NAMALWA (cell line): ENCODE results near the gene LRRC4.

ENCODE experiments used
- DNase-seq: peaks from one replicate; pipeline ENCODE4 v3.0.0-alpha.2; 2015; ENCODE audit warnings: low spot score

LRRC4 gene

GRCh38 chr7:128005117-128005516 lies 26.1 kb downstream of the LRRC4 start:
- DNase-seq: peak; percentile 69

GRCh38 chr7:128004623-128005022 lies 26.6 kb downstream of the LRRC4 start:
- no peak for DNase-seq

GRCh38 chr7:128003787-128004186 lies 27.4 kb downstream of the LRRC4 start:
- DNase-seq: no peak

GRCh38 chr7:128003167-128003566 lies 28.1 kb downstream of the LRRC4 start:
- DNase-seq: peak; percentile 17

GRCh38 chr7:128000854-128001265 lies 30.4 kb downstream of the LRRC4 start:
- no peak for DNase-seq

GRCh38 chr7:128000048-128000447 lies 31.2 kb downstream of the LRRC4 start:
- DNase-seq: no peak

- DNase-seq: no peak
These were observed 32.6 kb downstream of the LRRC4 start for GRCh38 chr7:127998671-127999070.

- no peak for DNase-seq
These were observed 33.9 kb downstream of the LRRC4 start for GRCh38 chr7:127997226-127997922.

GRCh38 chr7:127996253-127997071 lies 34.8 kb downstream of the LRRC4 start:
- no peak for DNase-seq

GRCh38 chr7:127995881-127996215 lies 35.4 kb downstream of the LRRC4 start:
- no peak for DNase-seq

- no peak for DNase-seq
These were observed 35.9 kb downstream of the LRRC4 start for GRCh38 chr7:127995156-127995880.

- no peak for DNase-seq
These were observed 37.2 kb downstream of the LRRC4 start for GRCh38 chr7:127993987-127994386.

GRCh38 chr7:127993317-127993716 lies 37.9 kb downstream of the LRRC4 start:
- no peak for DNase-seq

- no peak for DNase-seq
These were observed 42.5 kb downstream of the LRRC4 start for GRCh38 chr7:127988751-127989150.

GRCh38 chr7:127986581-127987521 lies 44.4 kb downstream of the LRRC4 start:
- no peak for DNase-seq

GRCh38 chr7:127983804-127984332 lies 47.4 kb downstream of the LRRC4 start:
- DNase-seq: no peak

- DNase-seq: no peak
These were observed 49.3 kb downstream of the LRRC4 start for GRCh38 chr7:127981965-127982364.

GRCh38 chr7:127980901-127981300 lies 50.3 kb downstream of the LRRC4 start:
- DNase-seq: no peak

GRCh38 chr7:127979728-127980126 lies 51.5 kb downstream of the LRRC4 start:
- DNase-seq: no peak

- no peak for DNase-seq
These were observed 52.0 kb downstream of the LRRC4 start for GRCh38 chr7:127979113-127979727.

- DNase-seq: no peak
These were observed 52.8 kb downstream of the LRRC4 start for GRCh38 chr7:127978421-127978820.
